Lung (tissue), 13 donors: ENCODE data around the gene SETD1B. TPM values are rescaled to one million over a fixed set of nuclear protein-coding genes. Genes with fewer than 3 reads are reported as not detected.
"Not testable (repeated sequence)": the region's sequence is repeated elsewhere in the genome, so short reads cannot be mapped to it uniquely, and the experiment has no call there.

Experiments used
- ATAC-seq: fragments of 200-7000 bp; cut with Tn5 transposase; one replicate; pipeline ENCODE4 v1.9.1; 2020; ENCODE audit warnings: moderate number of reproducible peaks; ENCODE audit not compliant: insufficient read depth, low FRiP score
- DNase-seq, 3 donors: peaks; one replicate each; pipeline ENCODE4 v3.0.0-alpha.2; 2013 to 2017
- H3K27ac ChIP-seq, 2 donors: one replicate each; pipeline ENCODE4 v1.5.1; 2013; ENCODE audit warnings: mild to moderate bottlenecking in 2 of 2, moderate library complexity in 2 of 2, control low read depth in 1 of 2, inconsistent platforms in 1 of 2, low read depth in 1 of 2, low read length in 1 of 2
- H3K27me3 ChIP-seq, 3 donors: one replicate each; pipeline ENCODE4 v1.5.1; 2013; ENCODE audit warnings: low read length in 2 of 3; ENCODE audit not compliant: control insufficient read depth in 3 of 3, insufficient read depth in 3 of 3
- H3K36me3 ChIP-seq, 4 donors: one replicate each; pipeline ENCODE4 v1.5.1; 2013; ENCODE audit warnings: low read length in 4 of 4, mild to moderate bottlenecking in 1 of 4, moderate library complexity in 1 of 4; ENCODE audit not compliant: control insufficient read depth in 4 of 4, insufficient read depth in 4 of 4
- H3K4me1 ChIP-seq, 5 donors: one replicate each; pipeline ENCODE4 v1.5.1; 2013; ENCODE audit warnings: low read length in 5 of 5, mild to moderate bottlenecking in 2 of 5, moderate library complexity in 1 of 5; ENCODE audit not compliant: control insufficient read depth in 5 of 5, insufficient read depth in 5 of 5
- H3K4me3 ChIP-seq: one replicate; pipeline ENCODE4 v1.5.1; 2013; ENCODE audit warnings: mild to moderate bottlenecking, control low read depth, moderate library complexity
- H3K9ac ChIP-seq, 2 donors: one replicate each; pipeline ENCODE4 v1.5.1; 2013; ENCODE audit warnings: low read length in 2 of 2, control low read depth in 1 of 2; ENCODE audit not compliant: insufficient read depth in 1 of 2
- H3K9me3 ChIP-seq, 4 donors: one replicate each; pipeline ENCODE4 v1.5.1; 2013; ENCODE audit warnings: low read length in 3 of 4, mild to moderate bottlenecking in 1 of 4, moderate library complexity in 1 of 4; ENCODE audit not compliant: control insufficient read depth in 4 of 4, insufficient read depth in 3 of 4
- WGBS, 2 donors: extraction: QIAGEN DNeasy Blood & Tissue Kit; methylation state at CpG; one replicate each; pipeline ENCODE4 v1.1.7; 2013; 5-methylcytosine and 5-hydroxymethylcytosine counted together
- polyA plus RNA-seq, 2 donors: library from polyadenylated mRNA; stranded (reverse); fragments of 200-250 nt; gene quantifications; one replicate each; pipeline ENCODE4 v1.2.1, GENCODE V29; 2013
- small RNA-seq: library from RNA; depleted of rRNA; stranded (forward); fragments of <200 nt; gene quantifications from one replicate; pipeline ENCODE3, GENCODE V24; 2014; ENCODE audit warnings: low replicate concordance
- total RNA-seq, 2 donors: library from RNA; depleted of rRNA in 1 of 2; stranded (reverse); fragments of >200 nt in 1 of 2; gene quantifications; one replicate each; pipeline ENCODE4 v1.2.1, GENCODE V29; 2014 to 2021
- TF ChIP-seq, protein P1 (sequence below): IDR thresholded peaks from 2 replicates; pipeline ENCODE4 v1.5.1; 2012; ENCODE audit warnings: mild to moderate bottlenecking; ENCODE audit errors: control extremely low read depth, extremely low read depth
- donor health status: control.
- donor health status: control.
- donor health status: Bipolar disorder and iron deficiency.
- donor health status: healthy.
- donor health status: DM: yes; HTN: yes; CAD: no.

The SETD1B gene
- total and polyA plus RNA-seq, 4 donors = 7.3 to 28.1 (median 10.4) TPM

DNA sequence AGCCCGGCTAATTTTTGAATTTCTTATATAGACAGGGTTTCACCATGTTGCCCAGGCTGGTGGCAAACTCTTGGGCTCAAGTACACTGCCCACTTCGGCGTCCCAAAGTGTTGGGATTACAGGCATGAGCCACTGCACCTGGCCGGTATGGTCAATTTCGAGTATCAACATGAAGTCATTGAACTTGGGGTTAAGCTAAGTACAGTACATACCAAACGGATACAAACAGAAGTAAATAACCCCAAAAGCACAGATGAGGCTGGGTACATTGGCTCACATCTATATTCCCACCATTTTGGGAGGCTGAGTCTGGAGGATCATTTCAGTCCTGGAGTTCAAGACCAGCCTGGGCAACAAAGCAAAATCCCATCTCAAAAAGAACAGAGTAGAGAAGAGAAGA is 71.8 kb downstream of the SETD1B start:
- H3K4me1 ChIP-seq = peaks cover 0 to 11% (median 0%) of the 10 kb centered on the region in 5 donors
- H3K9me3 ChIP-seq = no peaks in the 10 kb centered on the region
- H3K36me3 ChIP-seq = no peaks in the 10 kb centered on the region
- H3K27ac ChIP-seq = no peak overlapping the region
- H3K4me3 ChIP-seq = no peak overlapping the region
- ATAC-seq (no peak), DNase-seq (no peak)
- H3K27me3 ChIP-seq = no peaks in the 10 kb centered on the region
- TF ChIP-seq, protein P1, sequence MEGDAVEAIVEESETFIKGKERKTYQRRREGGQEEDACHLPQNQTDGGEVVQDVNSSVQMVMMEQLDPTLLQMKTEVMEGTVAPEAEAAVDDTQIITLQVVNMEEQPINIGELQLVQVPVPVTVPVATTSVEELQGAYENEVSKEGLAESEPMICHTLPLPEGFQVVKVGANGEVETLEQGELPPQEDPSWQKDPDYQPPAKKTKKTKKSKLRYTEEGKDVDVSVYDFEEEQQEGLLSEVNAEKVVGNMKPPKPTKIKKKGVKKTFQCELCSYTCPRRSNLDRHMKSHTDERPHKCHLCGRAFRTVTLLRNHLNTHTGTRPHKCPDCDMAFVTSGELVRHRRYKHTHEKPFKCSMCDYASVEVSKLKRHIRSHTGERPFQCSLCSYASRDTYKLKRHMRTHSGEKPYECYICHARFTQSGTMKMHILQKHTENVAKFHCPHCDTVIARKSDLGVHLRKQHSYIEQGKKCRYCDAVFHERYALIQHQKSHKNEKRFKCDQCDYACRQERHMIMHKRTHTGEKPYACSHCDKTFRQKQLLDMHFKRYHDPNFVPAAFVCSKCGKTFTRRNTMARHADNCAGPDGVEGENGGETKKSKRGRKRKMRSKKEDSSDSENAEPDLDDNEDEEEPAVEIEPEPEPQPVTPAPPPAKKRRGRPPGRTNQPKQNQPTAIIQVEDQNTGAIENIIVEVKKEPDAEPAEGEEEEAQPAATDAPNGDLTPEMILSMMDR = no peak
- no peak overlapping the region for H3K9ac ChIP-seq
- WGBS, 2 donors = 89 to 92% methylated on average over 6 of the region's 6 CpGs

DNA sequence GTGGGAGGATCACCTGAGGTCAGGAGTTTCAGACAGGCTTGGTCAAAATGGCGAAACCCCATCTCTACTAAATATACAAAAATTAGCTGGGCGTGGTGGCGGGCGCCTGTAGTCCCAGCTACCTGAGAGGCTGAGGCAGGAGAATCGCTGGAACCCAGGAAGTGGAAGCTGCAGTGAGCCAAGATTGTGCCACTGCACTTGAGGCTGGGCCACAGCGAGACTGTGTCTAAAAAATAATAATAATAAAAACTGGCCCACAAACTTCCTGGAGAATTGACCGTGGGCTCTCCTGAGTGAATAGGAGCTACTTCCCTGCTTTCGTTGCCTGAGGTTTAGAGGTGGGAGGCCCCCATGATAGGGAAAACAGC is 72.3 kb downstream of the SETD1B start:
- not testable (repeated sequence) for H3K27me3 ChIP-seq, H3K9me3 ChIP-seq, H3K9ac ChIP-seq, H3K36me3 ChIP-seq, DNase-seq, H3K4me3 ChIP-seq, ATAC-seq, H3K27ac ChIP-seq
- H3K4me1 ChIP-seq = peaks cover 0 to 11% (median 0%) of the 10 kb centered on the region in 5 donors
- 79 to 85% methylated on average over 8 of the region's 8 CpGs for WGBS, 2 donors

Small RNAs within 50 kb of the gene (small RNA-seq; reads per million reads assigned to genes)
- gene AC069503.3 = not detected

Other genes with a start within 250 kb of the SETD1B start
- gene KDM2B, start 223.0 kb upstream of the SETD1B start, total RNA-seq = 10 to 100 TPM; 30.6 to 44.5 TPM
- 10 to 100 TPM; 13.8 to 18.6 TPM for gene KDM2B, start 223.0 kb upstream of the SETD1B start, polyA plus RNA-seq
- gene ORAI1, start 177.5 kb upstream of the SETD1B start, total RNA-seq = 10 to 100 TPM; 17.1 to 33.7 TPM
- 10 to 100 TPM; 15.2 to 32.5 TPM for gene ORAI1, start 177.5 kb upstream of the SETD1B start, polyA plus RNA-seq
- 1 to 10 TPM; 2.4 to 5.8 TPM for gene MORN3, start 134.4 kb upstream of the SETD1B start, total RNA-seq
- gene MORN3, start 134.4 kb upstream of the SETD1B start, polyA plus RNA-seq = 1 to 10 TPM; 2.8 to 3.2 TPM
- 10 to 100 TPM in 1 of 2 donors, 1 to 10 TPM in 1; 3.9 to 17.7 TPM for gene TMEM120B, start 91.3 kb upstream of the SETD1B start, total RNA-seq
- gene TMEM120B, start 91.3 kb upstream of the SETD1B start, polyA plus RNA-seq = 10 to 100 TPM in 1 of 2 donors, 1 to 10 TPM in 1; 5.6 to 10.5 TPM
- gene RHOF, start 10.3 kb upstream of the SETD1B start, total RNA-seq = 10 to 100 TPM; 33.2 to 34.7 TPM
- gene RHOF, start 10.3 kb upstream of the SETD1B start, polyA plus RNA-seq = 10 to 100 TPM; 15.1 to 16.5 TPM
- 1 to 10 TPM in 1 of 2 donors, not detected in 1; 4.0 TPM for gene HPD, start 54.9 kb downstream of the SETD1B start, total RNA-seq
- 1 to 10 TPM in 1 of 2 donors, under 1 TPM in 1; 0.88 to 1.2 TPM for gene HPD, start 54.9 kb downstream of the SETD1B start, polyA plus RNA-seq
- 10 to 100 TPM; 52.4 to 72.8 TPM for gene PSMD9, start 84.8 kb downstream of the SETD1B start, total RNA-seq
- gene PSMD9, start 84.8 kb downstream of the SETD1B start, polyA plus RNA-seq = 100 to 1,000 TPM in 1 of 2 donors, 10 to 100 TPM in 1; 39.6 to 134 TPM
- 10 to 100 TPM; 24.0 to 35.4 TPM for gene CFAP251, start 114.6 kb downstream of the SETD1B start, total RNA-seq
- gene CFAP251, start 114.6 kb downstream of the SETD1B start, polyA plus RNA-seq = 1 to 10 TPM; 6.9 to 7.2 TPM
- 10 to 100 TPM; 13.2 to 21.2 TPM for gene BCL7A, start 217.9 kb downstream of the SETD1B start, total RNA-seq
- gene BCL7A, start 217.9 kb downstream of the SETD1B start, polyA plus RNA-seq = 1 to 10 TPM; 3.4 to 4.5 TPM